GM21447 (cell line): ENCODE measurements around the gene HRAS.

Source experiments
- ATAC-seq: cut with Tn5 transposase; IDR thresholded peaks from one replicate; pipeline ENCODE4 v1.9.1; 2021; ENCODE audit not compliant: unreplicated experiment

HRAS gene

GRCh38 chr11:567629-568292 lies 32.4 kb upstream of the HRAS start:
- peak; percentile 3 for ATAC-seq

DNA sequence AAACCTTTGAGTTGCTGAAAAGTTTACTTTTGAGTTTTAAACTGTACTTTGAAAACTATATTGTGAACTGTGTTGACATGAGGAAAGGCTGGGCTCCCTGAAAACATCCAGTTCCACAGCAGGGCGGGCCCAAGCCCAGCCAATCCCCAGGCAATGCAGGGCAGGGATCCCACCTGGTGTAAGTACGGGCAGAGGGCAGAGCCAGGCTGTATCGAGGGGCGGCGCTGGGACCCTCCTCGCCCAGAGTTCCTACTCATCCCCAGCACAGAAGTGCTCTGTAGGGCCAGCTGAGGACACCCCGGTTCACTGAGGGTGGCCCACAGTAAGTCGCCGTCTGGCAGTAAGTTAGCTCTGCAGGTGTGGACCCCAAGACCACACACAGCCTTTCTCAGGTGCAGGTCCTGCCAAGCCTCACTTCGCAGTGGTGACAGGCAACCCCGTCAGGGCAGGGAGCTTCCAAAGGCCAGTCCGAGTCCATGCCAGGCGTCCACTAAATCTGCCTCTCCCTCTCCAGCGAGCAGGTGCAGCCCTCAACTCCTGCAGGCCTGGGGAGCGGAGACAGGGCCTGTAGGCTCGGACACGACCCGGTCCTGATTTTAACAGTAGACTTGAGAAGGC lies 31.7 kb upstream of the HRAS start:
- ATAC-seq: no peak

DNA sequence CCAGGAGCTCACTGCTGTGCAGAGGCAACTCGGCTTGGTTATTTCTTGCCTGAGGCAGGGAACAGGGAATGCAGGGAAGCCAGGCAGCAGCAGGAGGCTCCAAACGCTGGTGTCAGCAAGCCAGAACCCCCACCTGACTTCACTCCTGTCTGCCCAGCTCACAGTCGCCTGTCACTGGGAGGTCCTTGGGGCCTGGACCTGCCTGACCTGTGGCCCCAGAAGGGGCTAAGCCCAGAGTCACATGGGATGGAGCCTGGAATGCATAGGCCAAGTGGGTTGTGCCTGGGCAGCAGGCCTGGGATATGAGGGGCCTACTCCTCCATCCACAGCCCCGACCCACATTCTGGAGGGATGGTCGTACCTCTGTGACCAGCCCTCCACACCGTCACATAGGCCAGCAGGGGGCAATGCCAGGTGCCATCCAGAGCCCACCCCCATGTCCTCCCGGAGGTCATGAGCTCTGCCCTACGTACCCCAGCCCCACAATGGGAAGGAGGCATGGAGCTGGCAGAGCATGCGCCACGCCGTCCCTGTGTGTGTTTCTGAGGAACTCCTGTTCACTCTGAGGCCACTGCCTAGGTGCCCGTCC lies 30.6 kb upstream of the HRAS start:
- no peak for ATAC-seq

DNA sequence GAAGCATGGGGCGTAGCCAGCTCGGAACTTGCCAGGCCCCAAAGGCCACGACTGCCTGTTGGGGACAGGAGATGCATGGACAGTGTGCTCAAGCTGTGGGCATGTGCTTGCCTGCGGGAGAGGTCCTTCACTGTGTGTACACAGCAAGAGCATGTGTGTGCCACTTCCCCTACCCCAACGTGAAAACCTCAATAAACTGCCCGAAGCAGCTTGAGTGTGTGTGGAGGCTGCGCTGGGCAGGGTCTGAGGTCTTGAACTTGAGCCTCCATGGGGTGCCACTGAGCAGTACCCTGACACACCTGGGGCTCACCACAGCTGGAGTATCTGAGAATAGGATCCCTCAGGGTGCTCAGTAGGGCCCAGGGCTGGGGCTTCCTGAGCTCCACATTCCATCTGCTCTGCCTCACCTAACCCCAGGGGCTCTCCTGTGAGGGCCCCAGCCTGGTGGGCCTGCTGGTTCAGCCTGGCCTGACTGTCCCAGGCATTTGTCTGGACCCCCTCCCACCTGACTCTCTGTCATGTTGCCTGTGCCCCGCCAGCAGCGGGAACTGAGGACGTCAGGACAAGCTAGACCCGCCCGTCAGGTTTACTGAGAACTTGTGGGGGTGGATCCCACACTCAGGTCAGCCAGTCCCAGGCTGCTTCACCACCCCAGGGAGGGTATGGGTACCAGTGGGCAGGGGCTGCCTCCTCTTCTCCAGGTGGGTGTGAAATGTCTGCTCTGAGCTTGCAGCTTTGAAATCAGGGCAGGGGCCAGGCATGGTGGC lies 28.6 kb upstream of the HRAS start:
- ATAC-seq: no peak

DNA sequence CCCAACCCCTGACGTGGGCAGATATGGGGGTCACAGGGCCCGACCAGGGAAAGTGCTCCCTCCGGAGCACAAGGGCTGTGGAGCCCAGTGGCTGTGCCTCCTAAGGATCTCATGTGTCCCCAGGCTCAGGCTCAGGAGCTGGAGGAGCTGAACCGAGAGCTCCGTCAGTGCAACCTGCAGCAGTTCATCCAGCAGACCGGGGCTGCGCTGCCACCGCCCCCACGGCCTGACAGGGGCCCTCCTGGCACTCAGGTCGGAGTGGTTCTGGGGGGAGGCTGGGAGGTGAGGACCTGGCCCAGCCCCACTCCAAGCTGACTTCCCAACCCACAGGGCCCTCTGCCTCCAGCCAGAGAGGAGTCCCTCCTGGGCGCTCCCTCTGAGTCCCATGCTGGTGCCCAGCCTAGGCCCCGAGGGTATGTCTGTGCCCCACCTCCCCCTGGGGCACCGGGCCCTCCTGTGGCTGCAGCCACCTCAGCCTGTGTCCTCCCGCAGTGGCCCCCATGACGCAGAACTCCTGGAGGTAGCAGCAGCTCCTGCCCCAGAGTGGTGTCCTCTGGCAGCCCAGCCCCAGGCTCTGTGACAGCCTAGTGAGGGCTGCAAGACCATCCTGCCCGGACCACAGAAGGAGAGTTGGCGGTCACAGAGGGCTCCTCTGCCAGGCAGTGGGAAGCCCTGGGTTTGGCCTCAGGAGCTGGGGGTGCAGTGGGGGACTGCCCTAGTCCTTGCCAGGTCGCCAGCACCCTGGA lies 27.9 kb upstream of the HRAS start:
- no peak for ATAC-seq

GRCh38 chr11:562046-562645 lies 26.8 kb upstream of the HRAS start:
- ATAC-seq: no peak

- peak; percentile 24 for ATAC-seq
These were observed 26.0 kb upstream of the HRAS start for GRCh38 chr11:561148-562003.

DNA sequence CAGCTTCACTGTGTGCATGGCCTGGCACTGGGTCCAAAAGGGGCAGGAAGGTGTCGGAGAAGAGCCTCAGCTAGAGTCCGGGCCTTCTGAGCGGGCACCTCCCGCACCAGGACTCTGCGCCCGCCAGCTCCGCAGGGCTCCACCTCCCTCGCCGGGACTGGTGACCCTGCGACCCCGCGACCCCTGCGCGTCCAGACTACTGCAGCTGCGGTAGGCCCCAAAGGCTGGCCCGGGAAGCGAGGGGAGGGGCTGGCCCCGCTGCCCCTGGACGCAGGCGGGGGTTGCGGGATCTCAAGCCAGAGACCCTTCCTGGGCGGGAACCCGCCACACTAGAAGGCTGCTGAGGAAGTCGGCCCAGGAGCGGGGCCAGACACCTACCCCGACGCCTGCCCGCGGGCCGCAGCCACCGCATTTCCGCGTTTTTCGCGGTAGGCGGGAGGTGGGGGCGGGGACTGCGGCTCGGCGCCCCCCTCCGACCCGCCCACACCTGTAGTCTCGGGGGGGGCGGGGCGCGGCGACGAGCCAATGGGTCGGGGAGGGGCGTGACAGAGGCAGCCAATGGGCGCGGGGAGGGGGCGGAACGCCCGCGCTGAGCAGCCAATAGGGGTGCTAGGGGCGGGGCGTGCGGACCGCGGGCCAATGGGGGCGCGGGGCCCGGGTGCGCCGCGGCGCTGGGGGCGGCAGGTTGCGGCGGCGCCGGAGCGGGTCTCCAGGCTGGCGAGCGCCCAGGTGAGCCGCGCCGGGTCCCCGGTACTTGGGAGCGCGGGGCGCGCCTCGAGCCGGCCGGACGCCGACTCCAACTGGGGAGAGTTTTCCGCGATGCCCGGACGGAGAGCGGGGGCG lies 25.1 kb upstream of the HRAS start, which contains the start of the genes LMNTD2 and RASSF7:
LMNTD2 (minus strand) TSS at position 434 of the 843 bp plus-strand sequence; CDS start at position 412, 22 bp downstream.
RASSF7 (plus strand) TSS at position 666 of the 843 bp plus-strand sequence. CDS start 799 bp downstream, outside the sequence.
- peak; percentile 62 for ATAC-seq

GRCh38 chr11:559712-560304 lies 24.4 kb upstream of the HRAS start:
- no peak for ATAC-seq

- no peak for ATAC-seq
These were observed 23.7 kb upstream of the HRAS start for GRCh38 chr11:559020-559620.

DNA sequence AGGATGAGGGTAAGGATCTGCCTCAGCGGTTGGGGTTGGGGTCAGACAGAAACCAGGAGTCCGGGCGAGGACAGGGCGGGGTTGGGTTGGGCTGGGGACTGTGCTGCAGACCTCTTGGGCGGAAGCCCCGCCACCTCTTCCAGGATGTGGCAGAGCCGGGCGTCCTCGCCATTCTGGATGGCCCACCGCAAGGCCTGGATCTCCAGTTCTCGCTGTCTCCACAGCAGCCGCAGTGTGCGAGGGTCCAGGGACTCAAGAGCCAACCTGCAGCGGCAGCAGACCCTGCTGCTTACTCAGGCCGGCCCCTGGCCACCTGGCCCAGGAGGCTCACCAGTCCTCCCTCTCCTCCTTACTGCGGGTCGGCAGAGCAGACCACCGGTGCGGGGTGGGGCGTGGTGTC lies 23.1 kb upstream of the HRAS start:
- no peak for ATAC-seq

GRCh38 chr11:557328-558132 lies 22.2 kb upstream of the HRAS start:
- no peak for ATAC-seq

DNA sequence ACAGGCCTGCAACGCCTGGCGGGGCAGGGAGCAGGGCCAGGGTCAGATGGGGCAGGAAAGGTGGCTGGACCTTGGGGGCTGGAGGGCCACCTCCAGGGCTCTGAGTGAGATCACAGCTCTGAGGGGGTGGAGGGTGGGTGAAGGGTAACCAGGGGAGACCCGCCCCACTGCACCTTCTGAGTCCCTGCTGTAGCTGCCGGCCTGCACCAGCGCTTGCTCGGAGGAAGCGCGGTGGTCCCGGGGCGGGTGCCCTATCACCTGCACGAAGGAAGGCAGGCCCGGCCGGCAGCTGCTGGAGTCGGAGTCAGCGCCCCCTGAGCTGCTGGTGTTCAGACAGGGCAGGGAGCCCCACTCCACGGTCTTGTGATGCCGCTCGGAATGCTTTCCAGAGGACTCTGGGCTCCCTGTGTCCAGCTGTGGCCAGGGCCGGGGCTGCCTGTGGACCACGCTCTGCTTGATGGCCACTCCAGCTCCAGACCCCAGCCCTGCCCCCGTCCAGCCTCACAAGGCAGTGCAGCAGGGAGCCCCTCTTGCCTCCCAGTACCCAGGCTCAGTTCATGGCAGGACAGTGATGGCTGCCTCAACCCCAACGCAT lies 21.4 kb upstream of the HRAS start:
- ATAC-seq: no peak

GRCh38 chr11:555780-556661 lies 20.6 kb upstream of the HRAS start:
- ATAC-seq: no peak

GRCh38 chr11:555227-555779 lies 19.9 kb upstream of the HRAS start:
- no peak for ATAC-seq
